GM12892 (cell line): ENCODE results near the gene NELL1.

ENCODE experiments used
- POLR2A ChIP-seq: IDR thresholded peaks from 2 replicates; pipeline ENCODE4 v1.6.1; 2011; ENCODE audit warnings: low read depth, low read length, control low read depth
- POLR2AphosphoS5 ChIP-seq: IDR thresholded peaks from 2 replicates; pipeline ENCODE4 v1.6.1; 2011; ENCODE audit warnings: low read depth, low read length, control low read depth

- TF ChIP-seq POLR2AphosphoS5: no peak
- no peak for TF ChIP-seq POLR2A
These were observed 741.1 kb downstream of the NELL1 start for GRCh38 chr11:21410513-21410912.
